GM12873 (cell line): ENCODE results near the gene ADRM1.

Experiments
- CTCF ChIP-seq: IDR thresholded peaks from 2 replicates; pipeline ENCODE4 v1.5.1; 2012; ENCODE audit warnings: low read depth, mild to moderate bottlenecking, moderate library complexity, low read length, control low read depth; ENCODE audit not compliant: insufficient read depth; ENCODE audit errors: missing control alignments

ADRM1 gene

DNA sequence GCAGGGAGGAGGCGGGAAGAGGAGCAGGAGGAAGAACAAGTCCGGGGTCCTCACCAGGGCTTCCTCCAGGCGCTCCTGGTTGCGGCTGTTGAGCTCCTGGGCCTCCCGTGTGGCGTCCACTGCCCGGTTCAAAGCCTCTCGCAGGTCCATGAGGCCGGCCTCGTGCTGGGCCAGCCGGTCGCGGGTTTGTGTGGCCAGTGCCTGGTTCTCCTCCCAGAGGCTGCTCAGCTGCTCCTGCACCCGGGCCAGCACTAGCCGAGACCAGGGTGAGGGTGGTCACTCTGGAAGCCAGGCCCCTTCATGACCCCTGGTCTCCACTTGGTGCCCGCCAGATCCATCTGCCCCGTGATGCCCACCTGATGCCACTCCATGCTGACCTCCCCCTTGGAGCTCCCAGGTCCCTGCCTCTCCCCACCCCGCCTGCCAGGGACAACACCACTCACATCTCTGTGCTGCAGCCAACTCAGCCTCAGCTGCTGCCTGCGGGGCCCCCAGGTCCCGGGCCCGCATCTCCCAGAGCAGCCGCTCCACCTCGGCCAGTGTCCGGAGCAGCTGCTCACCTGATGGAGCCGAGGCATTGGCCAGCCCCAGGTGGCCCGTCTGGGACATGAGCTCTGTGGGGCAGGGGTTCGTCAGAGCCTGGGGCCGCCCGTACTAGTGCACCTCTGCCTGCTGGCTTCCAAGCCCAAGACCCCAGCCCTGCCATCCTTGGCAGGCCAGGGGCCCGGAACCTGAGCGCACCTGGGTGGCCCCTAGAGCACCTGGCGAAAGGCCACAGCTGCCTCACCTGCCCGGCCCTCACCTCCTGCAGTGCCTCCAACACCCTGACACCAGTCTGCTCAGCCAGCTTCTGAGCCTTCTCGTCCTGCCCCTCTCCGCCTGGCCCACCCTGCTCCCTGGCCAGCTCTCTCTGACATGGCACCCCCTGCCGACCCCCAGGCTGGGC lies 15.9 kb downstream of the ADRM1 start:
- no peak for TF ChIP-seq CTCF

DNA sequence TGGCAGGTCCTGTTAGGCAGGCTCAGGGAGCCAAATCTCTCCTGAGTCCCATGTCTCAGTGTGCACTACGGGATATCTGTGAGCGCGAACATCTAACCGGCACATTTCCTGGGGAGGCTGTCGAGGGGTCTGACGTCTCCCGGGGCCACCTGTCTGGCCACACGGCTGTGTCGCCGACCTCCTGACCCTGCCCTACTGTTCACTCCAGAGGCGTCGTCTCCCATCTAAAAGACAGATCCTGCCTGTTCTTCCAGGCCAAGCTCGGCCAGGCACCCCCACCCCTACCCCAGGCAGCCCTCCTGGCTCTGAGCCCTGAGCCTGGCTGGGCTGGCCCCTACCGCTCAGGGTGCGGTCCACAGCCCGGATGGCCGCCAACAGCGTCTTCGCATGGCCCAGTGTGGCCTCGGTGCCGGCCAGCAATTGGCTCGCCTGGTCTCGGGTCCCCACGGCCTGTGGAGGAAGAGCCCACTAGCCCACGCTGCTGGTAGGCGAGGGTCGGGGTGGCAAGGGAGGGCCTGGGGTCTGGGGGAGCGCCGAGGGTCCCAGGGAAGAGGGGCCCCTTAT lies 16.6 kb downstream of the ADRM1 start:
- TF ChIP-seq CTCF: no peak

DNA sequence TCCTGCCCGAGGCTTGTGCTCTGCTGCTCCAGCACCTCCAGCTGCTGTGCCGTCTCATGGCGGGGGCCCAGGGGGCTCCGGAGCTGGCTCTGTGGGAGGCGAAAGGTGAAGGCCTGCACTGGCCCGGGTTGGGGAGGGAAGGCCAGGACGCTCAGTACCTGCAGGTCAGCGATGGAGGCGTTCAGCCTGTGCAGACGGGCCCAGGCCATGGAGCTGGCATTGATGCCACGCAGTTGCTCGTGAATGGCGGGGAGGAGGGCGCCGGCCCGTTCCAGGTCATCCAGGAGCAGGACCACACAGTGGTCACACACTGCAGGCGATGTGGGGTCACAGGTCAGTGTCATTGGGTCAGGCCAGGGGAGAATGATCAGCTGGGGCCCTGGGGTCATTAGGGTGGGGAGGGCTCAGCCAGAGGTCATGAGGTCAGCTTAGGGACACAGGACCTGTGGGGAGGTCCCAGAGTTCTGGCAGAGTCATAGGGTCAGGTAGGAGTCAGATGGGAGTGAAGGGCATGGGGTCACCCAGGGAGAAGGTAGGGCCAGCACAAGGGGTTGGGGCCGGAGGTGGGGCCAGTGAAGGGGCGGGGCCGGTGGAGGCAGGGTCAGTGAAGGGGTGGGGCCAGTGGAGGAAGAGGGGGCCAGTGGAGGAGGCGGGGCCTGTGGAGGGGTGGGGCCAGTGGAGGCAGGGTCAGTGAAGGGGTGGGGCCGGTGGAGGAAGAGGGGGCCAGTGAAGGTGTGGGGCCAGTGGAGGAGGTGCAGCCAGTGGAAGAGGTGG lies 18.0 kb downstream of the ADRM1 start:
- TF ChIP-seq CTCF: no peak

DNA sequence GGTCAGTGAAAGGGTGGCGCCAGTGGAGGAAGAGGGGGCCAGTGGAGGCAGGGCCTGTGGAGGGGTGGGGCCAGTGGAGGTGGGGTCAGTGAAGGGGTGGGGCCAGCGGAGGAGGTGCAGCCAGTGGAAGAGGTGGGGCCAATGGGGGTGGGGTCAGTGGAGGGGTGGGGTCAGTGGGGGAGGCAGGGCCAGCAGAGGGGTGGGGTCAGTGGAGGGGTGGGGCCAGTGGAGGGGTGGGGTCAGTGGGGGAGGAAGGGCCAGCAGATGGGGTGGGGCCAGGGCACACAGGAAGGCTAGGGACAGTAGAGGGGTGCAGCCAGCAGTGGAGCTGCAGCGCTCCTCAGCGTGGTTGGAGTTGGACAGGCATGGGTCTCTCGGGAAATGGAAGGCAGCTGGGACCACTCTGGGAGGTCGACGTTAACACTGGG lies 18.7 kb downstream of the ADRM1 start:
- no peak for TF ChIP-seq CTCF

- TF ChIP-seq CTCF: no peak
Measured at GRCh38 chr20:62321975-62322374, 19.2 kb downstream of the ADRM1 start.

DNA sequence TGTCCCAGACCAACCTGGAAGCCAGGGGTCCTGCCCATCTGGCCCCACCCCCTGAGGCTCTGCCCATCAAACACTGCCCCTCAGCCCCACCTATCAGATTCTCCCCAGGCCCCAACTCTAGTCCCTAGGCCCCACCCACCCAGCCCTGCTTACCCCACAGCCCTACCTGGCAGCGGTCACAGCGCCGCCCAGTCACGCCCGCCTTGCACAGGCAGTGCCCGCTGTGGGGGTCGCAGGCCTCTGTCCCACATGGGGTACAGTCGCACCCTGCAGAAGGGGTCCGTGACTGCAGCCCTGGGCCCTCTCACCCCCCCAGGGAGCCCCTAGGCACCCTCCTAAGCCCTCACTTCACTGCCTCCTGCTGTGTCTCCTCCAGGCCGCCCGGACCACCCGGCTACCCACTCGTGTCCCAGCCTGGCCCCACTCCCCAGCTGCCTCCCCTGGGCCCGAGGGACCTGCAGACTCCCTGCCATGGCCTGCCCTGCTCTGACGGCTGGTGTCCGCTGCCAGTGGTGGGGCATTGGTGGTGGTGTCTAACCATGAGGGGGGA lies 19.8 kb downstream of the ADRM1 start:
- TF ChIP-seq CTCF: no peak
